ENCODE results near the gene WNT3A. TPM values are rescaled to one million over a fixed set of nuclear protein-coding genes. Genes with fewer than 3 reads are reported as not detected.

Gene WNT3A
- total and polyA plus RNA-seq, 9 of the 15 experiments (the other 6 are each of a cell fraction or from before 2014, with no cell fraction given), result not detected

DNA sequence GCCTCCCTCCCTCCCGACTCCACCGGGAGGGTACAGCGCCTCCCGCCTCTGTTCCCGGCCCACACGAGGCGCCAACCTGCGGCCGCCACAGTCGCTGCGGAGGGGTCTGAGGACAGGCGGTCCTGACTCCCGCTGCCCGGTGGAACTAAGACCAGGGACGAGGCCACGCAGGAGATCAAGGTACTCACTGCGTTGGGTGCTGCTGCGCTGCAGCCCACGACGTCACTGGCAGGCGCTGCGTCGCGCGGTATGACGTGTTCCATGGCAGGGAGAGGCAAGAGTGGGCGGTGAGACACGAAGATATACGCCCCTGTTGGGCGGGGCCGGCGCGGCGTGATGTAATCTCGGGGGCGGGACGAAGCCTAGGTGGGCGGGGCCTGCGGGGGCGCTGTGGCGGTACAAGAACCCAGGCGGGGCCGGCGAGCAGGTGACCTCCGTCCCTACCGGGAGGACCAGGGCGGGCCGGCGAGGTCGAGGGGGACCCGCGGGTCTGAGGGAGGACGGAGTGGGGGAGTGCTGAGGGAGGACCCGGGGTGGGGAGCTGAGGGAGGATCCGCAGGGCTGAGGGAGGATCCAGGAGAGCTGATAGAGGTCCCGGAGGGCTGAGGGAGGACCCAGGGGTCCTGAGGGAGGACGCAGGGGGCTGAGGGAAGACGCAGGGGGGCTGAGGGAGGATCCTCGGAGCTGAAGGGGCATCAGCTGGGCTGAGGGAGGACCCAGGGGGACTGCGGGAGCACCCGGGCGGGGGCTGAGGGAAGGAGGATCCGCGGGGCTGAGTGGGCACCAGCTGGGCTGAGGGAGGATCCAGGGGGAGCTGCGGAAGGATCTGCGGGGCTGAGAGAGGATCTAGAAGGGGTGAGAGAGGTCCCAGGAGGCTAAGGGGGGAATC, 102.5 kb downstream of the WNT3A start, which contains the start of gene MRPL55:
TSS of gene MRPL55 (minus strand) at position 227 of the 889 bp plus-strand sequence. CDS start 1,039 bp downstream, outside the sequence.
- Histone ChIP-seq H4K20me1 (replicated peaks; ENCODE audit: control insufficient read depth, insufficient read depth, low read length) (no peaks in the 10 kb centered on the region), H3K9me3 (replicated peaks; ENCODE audit: control insufficient read depth, insufficient read depth, low read depth, low read length) (no peaks in the 10 kb centered on the region), H3K79me2 (ENCODE audit: control insufficient read depth, insufficient read depth, low read length) (peaks cover 27% of the 10 kb centered on the region), H3K36me3 (ENCODE audit: control insufficient read depth, insufficient read depth, low read length) (peaks cover 29% of the 10 kb centered on the region; the same call in 2 of the 3 replicates), H3K9ac (ENCODE audit: insufficient read depth in 1 of 2, low read depth in 2 of 2, low read length in 2 of 2) (peak within 1 kb of the TSS; percentile 86 to 99), H2AFZ (ENCODE audit: low read depth, low read length) (peak within 1 kb of the TSS; percentile 94), H3K4me2 (ENCODE audit: insufficient read depth, low read length) (peak within 1 kb of the TSS; percentile 97), H3K27ac (ENCODE audit: extremely low read depth, low read depth, low read length) (peak within 1 kb of the TSS; percentile 77), H3K27me3 (ENCODE audit: control insufficient read depth in 2 of 2, insufficient read depth in 2 of 2, low read length in 2 of 2) (no peaks in the 10 kb centered on the region), H3K4me3 (peak within 1 kb of the TSS; percentile 81), H3K4me1 (replicated peaks in 1 of 2; ENCODE audit: control insufficient read depth in 2 of 2, insufficient read depth in 2 of 2, low read length in 2 of 2) (peaks cover 16 to 41% of the 10 kb centered on the region in 2 experiments; a peak in 4 of 5 replicates), H3K9me1 (ENCODE audit: control insufficient read depth, insufficient read depth, low read length) (no peaks in the 10 kb centered on the region)
- ATAC-seq, result peak; percentile 92
- CTCF ChIA-PET (ENCODE audit: low intra/inter-chr PET ratio), result no interaction called here
- 1% methylated on average over 49 of the region's 66 CpGs for WGBS (ENCODE audit: insufficient coverage, low coverage, missing lambda C conversion rate)
- FAIRE-seq, result peak; percentile 98
- POLR2A ChIA-PET, result interaction anchor here (0.6 to 2.5 kb wide), 8 partner anchors 10 to 159 kb away, joined by 3 to 22 read pairs (median 3); no protein-coding TSS in a partner anchor
- in situ Hi-C loops (cut with MboI), result no loop called here
- intact Hi-C loops (cut with micrococcal nuclease), result no loop called here
- DNase-seq (ENCODE audit: extremely low read depth in 1 of 4, low spot score in 3 of 4), result peak; percentile 96 to 99 (median 98)
- BruUV-seq (replicated peaks), result no TSS peak
- TF ChIP-seq SMAD3 (CRISPR knock-in tag; conservative IDR thresholded peaks at IDR 0.05) (no peak), ELF1 (tag; IDR thresholded peaks at IDR 0.05) (no peak), MAFK (IDR thresholded peaks at IDR 0.05; ENCODE audit: low read length) (peak; percentile 33; the same call in 1 of the 2 replicates), HBP1 (CRISPR knock-in tag; IDR thresholded peaks at IDR 0.05) (no peak), GTF2F1 (IDR thresholded peaks at IDR 0.05; ENCODE audit: low read depth, low read length) (no peak), SIN3B (IDR thresholded peaks at IDR 0.05; ENCODE audit: low read depth) (peak; percentile 97), RBM39 (optimal IDR thresholded peaks at IDR 0.05; ENCODE audit: low read depth, low read length) (no peak), SRF (CRISPR knock-in tag; IDR thresholded peaks at IDR 0.05) (peak in 1 of 2 experiments; percentile 68; a peak in 1 of 4 replicates), ZNF239 (CRISPR knock-in tag; IDR thresholded peaks at IDR 0.05) (no peak)
- TF ChIP-seq, protein P1, sequence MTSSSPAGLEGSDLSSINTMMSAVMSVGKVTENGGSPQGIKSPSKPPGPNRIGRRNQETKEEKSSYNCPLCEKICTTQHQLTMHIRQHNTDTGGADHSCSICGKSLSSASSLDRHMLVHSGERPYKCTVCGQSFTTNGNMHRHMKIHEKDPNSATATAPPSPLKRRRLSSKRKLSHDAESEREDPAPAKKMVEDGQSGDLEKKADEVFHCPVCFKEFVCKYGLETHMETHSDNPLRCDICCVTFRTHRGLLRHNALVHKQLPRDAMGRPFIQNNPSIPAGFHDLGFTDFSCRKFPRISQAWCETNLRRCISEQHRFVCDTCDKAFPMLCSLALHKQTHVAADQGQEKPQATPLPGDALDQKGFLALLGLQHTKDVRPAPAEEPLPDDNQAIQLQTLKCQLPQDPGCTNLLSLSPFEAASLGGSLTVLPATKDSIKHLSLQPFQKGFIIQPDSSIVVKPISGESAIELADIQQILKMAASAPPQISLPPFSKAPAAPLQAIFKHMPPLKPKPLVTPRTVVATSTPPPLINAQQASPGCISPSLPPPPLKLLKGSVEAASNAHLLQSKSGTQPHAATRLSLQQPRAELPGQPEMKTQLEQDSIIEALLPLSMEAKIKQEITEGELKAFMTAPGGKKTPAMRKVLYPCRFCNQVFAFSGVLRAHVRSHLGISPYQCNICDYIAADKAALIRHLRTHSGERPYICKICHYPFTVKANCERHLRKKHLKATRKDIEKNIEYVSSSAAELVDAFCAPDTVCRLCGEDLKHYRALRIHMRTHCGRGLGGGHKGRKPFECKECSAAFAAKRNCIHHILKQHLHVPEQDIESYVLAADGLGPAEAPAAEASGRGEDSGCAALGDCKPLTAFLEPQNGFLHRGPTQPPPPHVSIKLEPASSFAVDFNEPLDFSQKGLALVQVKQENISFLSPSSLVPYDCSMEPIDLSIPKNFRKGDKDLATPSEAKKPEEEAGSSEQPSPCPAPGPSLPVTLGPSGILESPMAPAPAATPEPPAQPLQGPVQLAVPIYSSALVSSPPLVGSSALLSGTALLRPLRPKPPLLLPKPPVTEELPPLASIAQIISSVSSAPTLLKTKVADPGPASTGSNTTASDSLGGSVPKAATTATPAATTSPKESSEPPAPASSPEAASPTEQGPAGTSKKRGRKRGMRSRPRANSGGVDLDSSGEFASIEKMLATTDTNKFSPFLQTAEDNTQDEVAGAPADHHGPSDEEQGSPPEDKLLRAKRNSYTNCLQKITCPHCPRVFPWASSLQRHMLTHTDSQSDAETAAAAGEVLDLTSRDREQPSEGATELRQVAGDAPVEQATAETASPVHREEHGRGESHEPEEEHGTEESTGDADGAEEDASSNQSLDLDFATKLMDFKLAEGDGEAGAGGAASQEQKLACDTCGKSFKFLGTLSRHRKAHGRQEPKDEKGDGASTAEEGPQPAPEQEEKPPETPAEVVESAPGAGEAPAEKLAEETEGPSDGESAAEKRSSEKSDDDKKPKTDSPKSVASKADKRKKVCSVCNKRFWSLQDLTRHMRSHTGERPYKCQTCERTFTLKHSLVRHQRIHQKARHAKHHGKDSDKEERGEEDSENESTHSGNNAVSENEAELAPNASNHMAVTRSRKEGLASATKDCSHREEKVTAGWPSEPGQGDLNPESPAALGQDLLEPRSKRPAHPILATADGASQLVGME (CRISPR knock-in tag; IDR thresholded peaks at IDR 0.05), result no peak
- TF ChIP-seq, protein P2, sequence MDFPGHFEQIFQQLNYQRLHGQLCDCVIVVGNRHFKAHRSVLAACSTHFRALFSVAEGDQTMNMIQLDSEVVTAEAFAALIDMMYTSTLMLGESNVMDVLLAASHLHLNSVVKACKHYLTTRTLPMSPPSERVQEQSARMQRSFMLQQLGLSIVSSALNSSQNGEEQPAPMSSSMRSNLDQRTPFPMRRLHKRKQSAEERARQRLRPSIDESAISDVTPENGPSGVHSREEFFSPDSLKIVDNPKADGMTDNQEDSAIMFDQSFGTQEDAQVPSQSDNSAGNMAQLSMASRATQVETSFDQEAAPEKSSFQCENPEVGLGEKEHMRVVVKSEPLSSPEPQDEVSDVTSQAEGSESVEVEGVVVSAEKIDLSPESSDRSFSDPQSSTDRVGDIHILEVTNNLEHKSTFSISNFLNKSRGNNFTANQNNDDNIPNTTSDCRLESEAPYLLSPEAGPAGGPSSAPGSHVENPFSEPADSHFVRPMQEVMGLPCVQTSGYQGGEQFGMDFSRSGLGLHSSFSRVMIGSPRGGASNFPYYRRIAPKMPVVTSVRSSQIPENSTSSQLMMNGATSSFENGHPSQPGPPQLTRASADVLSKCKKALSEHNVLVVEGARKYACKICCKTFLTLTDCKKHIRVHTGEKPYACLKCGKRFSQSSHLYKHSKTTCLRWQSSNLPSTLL (IDR thresholded peaks at IDR 0.05), result no peak
